HG03442 (cell line): ENCODE measurements around the gene ZNF492.

Source experiments
- ATAC-seq: cut with Tn5 transposase; IDR thresholded peaks from one replicate; pipeline ENCODE4 v1.9.1; 2021; ENCODE audit warnings: mild to moderate bottlenecking, moderate library complexity; ENCODE audit not compliant: unreplicated experiment

Gene ZNF492

DNA sequence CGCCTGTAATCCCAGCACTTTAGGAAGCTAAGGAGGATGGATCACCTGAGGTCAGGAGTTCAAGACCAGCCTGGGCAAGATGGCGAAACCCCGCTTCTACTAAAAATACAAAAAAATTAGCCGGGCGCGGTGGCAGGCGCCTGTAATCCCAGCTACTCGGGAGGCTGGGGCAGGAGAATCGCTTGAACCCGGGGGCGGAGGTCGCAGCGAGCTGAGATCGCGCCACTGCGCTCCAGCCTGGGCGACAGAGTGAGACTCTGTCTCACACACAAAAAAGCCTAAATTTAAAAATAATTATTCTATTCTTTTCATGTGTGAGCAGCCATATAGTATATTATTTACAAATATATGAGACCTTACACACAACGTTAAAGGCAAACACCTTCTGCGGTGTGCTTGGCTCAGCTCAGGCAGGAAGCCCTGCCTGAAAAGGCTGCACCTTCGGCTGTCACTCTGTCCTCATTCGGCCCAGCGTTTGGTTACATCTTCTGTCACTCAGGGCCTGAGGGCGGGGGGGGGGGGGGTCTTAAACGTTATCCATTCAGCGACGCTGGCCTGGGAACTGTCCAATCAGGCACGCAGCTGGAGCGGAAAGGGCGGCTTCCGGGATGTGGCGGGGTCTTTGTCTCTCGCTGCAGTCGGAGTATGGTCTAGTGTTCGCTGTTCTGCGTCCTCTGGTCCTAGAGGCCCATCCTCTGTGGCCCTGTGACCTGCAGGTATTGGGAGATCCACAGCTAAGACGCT, at the start of gene ZNF492:
Gene ZNF492 (plus strand): TSS at position 619 of the 744 bp plus-strand sequence. CDS start 19,076 bp downstream, outside the sequence.
- ATAC-seq, result peak; percentile 71

DNA sequence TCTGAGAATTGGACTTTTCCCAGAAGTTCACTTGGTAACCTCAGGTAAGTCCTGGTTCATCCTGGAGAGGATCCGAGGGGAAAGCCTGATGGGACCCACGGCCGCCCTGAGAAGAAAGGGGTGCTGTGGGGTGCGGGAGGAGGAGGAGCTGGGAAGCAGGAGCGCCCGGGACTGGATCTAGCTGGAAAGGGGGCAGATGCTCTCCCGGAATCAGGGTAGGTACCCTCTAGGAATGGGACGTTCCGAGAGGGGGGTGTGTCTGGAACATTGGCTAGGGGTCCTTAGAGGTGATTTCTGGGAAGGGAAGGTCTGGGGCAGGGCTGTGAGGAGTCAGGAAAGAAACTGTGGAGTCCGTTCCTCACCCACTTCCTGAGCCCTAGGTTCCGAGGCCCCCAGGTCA, 38.7 kb upstream of the ZNF492 start:
- ATAC-seq, result no peak

GRCh38 chr19:22595918-22596341, 38.2 kb upstream of the ZNF492 start:
- no peak for ATAC-seq

DNA sequence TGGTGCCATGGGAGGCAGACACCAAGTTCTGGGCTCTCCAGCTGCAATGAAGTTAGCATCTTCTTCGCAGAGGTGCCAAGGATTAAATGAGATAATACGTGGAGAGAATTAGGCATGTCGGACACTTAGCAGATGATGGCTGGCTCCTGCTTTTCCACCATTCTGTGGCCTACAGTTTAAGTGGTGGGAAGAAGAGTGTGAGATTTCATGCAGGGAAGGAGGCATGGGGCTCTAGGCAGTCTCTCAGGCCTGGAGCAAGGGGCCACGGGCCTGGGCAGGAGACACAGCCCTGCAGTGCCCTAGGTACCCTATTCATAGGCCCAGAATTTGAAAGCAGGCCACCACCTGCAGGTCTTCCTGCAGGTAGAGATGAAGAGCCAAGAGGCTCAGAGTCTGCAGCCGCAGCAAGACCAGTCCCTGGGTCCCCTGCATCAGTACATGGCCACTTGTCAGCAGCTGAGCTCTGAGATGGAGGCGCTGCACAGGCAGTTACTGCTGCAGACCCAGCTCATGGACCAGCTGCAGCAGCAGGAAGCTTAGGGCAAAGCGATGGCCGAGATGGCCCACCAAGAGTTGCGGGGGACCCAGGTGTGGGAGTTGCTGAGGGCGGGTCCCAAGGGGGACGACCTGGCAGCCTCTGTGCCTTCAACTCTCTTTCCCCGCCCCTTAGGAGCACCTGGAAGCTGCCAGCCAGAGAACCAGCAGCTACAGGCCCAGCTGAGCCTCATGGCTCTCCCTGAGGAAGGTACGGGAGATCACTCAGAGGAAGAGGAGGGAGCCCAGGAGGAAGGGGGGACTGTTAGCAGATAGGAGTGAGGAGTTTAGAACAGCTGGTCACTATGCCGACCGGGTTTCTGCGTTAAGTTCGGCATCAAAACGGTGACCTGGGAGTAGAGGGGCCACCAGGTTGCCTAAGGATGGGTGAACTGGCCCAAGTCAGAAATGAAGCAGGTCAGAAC, 33.2 kb upstream of the ZNF492 start:
- ATAC-seq, result no peak

DNA sequence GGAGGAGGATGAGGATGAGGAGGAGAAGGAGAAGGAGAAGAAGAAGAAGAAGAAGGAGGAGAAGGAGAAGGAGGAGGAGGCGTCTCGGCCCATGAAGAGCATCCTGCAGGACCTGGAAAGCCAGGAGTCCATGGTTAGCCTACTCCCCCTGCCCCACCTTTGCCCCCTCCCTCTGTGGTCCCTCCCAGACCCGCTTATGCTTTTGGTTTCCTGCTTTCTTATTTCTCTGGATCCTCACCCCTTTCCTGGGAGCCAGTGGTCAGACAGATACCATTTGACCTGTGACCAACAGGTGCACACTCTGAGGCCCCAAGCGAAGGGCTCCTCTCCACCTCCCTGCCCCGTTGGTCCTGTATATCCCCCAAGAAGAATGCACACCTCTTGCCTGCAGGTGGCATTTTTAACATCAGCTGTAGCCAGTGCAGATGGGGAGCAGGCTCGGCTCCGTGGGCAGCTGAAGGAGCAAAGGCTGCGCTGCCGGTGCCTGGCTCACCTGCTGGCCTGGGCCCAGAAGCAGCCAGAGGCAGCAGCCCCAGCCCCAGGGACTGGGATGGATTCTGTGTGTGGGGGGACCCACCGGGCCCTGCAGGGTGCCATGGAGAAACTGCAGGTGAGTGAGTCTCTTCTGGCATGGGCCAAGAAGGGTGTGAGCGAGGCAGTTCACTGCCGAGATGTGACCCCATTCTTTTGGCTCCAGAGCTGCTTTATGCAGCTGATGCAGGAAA, 32.1 kb upstream of the ZNF492 start:
- no peak for ATAC-seq

DNA sequence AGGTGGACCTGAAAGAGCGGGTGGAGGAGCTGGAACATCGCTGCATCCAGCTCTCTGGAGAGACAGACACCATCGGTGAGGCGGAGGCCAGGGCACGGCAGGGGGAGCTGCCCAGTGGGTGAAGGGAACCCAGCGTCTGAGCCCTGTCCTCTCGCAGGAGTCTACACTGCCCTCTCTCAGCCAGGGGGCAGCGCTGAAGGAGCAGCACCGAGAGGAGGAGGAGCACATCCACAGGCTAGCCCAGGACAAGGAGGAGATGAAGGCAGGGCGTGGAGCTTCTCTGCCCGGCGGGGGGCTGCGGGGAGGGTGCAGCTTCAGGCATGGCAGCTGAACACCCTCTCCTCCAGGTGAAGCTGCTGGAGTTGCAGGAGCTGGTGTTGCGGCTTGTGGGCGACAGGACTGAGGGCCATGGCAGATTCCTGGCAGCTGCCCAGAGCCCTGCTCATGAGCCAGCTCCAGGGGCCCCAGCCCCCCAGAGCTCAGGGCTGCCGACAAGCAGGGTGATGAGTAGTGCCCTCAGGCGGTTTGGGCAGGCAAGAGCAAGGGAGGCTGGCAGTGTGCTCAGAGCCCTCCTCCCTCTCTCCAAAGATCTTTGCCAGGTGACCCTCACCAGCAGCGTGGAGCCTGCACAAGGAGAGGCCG, 31.4 kb upstream of the ZNF492 start:
- ATAC-seq, result no peak

DNA sequence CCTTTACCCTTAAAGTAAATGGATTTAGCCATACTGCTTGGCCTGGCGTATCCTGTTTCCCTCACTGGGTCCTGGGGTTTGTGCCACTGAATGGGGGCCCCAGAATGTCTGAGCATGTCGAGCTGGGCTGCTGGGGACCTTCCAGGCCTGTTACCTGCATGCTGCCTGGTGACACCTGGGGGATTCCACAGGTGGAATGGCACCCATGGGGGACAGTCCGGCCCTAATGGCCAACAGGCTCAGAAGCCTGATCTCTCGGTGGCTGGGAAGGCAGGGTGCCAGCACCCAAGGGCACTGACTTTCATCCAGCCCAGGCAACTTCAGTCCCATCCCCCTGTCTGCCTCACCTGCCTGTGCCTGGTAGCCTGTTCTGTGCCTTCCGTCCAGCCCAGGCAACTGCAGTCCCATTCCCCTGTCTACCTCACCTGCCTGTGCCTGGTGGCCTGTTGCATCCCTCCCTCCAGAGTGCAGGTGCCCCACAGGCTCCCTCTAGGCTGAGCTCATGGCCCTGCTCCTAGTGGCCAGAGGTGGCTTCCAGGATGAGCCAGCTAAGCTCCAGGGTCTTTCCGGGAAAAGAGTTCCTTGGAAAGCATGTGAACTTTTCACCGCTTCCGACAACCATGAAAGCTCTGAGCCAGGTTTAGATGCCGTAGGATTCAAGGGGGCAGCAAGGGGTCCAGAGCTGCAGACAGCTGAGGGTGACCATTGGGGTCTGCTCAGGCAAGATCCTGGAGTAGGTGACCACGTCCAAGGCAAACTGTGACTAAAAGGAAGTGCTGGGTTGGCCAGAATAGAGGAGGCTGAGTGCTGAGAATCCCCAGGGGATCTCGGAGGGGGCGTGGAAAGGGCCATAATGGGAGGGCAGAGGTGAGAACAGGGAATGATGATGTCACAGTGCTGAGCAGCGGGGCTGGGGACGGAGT, 30.3 kb upstream of the ZNF492 start:
- no peak for ATAC-seq

- ATAC-seq, result no peak
Measured at GRCh38 chr19:22604571-22605274, 29.4 kb upstream of the ZNF492 start.

DNA sequence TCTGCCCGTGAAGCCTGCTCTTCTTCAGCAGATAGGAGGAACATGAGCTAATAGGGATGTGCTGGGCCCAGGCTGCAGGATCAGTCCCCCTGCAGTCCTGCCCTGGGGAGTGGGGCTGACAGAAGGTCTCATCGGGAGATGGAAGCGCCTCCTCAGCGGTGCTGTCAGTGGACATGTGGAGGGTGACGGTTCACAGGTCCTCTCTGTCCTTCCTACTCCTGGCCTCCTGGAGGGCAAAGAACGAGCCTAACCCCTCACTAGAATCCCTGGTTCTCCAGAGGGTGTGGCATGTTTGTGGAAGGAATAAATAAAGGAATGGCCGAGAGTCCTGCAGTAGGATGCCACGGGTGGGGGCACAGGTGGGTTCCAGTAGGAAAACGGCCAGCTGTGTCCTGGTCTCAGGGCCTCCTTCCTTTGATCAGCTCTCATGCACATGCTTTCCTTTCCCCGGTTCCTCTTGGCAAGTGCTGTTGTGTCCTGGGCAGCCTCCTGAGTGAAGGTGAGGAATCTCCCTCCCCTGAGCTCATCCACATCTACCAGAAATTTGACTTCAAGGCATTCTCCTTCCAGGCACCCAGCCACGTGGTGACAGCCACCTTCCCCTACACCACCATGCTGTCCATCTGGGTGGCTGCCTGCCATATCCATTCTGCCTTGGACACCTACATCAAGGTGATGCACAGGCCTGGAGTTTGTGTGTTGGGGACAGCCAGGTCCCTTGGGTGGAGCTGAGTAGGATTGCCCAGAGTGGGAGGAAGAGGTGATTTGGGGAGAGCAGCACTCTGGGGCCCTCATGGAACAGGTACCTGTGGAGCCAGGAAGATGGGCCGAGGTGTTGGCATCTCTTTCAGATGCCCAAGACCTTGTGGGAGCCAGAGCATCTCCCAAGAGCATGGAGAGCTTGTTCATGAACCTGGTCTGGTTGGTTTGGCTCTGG, 28.6 kb upstream of the ZNF492 start:
- no peak for ATAC-seq

GRCh38 chr19:22606212-22606553, 27.9 kb upstream of the ZNF492 start:
- no peak for ATAC-seq

DNA sequence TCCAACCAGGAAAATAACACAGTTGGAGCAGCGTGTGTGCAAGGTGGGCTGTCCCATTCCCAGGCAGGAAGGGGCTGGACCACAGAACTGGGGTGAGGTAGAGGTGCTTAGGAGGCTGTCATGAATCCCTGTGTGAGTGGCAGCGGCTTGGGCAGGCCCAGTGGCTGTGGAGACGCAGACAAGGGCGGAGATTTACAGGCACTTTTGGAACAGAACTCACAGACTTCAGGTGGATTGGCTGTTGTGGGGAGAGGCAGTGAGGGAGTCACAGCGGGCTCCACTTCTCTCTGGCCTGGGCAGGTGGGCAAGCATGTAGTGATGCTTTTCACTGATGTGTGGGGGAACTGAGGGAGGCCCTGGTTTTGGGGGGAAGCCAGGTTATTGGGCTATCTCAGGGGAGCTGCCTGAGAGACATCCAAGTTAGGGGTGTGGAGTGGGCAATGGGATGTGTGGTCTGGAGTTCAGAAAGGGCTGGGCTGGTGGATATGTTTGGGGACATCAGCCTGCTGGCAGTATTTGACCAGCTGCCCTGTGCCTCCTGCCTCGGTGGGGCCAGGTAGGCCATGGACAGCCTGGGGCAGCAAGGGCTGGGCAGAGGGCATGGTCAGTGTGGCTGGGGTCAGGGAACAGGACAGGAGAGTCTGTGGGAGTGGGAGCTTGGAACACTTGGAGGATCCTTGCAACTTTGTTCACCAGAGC, 27.0 kb upstream of the ZNF492 start:
- no peak for ATAC-seq

DNA sequence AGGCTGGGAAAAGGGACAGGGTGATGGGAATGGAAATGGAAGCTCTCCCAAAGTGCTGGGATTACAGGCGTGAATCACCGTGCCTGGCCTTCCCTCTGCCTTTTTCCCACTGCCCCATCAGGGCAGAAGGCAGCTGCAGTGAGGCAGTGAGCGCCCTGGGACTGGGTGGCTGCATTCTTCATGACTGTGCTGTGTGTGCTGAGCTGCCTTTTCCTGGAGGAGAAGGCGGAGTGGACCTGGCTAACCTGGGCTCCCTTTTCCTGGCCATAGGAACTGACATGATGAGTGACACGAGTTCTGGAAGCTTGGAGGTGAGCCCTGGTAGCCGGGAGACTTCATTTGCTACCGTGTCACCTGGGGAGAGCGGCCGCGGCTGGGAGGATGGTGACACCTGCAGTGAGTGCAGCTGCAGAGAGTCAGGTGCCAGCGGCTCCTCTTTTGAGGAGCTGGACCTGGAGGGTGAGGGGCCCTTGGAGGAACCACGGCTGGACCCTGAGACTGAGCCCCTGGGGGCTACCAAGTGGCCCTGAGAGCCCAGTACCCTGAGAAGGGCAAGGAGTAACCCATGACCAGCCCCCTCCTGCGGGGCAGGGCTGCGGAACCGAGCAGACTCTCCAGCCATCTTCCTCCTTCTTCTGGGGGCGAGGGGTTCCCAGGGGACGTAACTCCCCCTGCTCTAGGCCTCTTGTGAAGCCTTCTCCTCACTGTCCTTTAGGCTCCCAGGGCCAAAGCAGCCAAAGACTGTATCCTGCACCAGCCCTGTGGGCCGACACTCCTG, 26.3 kb upstream of the ZNF492 start:
- no peak for ATAC-seq

DNA sequence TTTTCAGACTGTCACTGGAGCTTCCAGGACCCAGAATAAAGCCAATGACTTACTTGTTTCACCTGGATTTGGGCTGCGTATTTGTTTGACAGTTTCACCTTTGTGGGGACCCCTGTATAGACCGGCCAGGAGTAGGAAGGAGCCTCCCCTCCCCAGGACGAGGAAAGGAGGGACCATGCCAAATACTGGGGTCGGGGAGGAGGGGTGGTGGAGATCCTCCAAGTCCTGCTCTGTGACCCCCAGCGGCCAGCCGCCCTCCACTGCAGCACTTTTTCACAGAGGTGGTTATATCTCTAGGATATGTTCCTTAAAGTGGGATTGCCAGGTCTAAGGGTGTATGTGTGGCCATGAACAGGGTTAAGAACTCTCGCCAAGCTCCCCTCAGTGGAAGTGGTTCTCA, 25.7 kb upstream of the ZNF492 start:
- no peak for ATAC-seq

GRCh38 chr19:22609630-22610029, 24.5 kb upstream of the ZNF492 start:
- ATAC-seq, result no peak

DNA sequence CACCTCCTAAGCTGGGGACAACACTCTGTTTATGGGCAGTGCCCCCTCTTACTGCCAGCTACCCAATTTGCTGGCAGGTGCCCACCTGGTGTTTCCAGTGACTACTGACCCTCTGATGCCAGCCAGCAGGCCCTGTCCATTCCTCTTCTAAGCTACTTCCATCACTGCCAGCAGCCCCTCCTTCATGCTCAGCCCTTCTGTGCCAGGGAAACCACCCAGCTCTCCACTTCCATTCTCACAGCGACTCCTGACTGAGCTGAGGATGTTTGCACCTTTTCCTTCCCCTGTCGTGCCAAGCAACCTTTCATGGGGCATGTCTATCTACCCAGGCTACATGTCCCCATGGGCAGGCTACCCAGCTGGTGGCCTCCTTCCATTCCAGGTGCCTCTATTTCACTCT, 24.0 kb upstream of the ZNF492 start:
- no peak for ATAC-seq

- no peak for ATAC-seq
Measured at GRCh38 chr19:22612316-22612715, 21.8 kb upstream of the ZNF492 start.

DNA sequence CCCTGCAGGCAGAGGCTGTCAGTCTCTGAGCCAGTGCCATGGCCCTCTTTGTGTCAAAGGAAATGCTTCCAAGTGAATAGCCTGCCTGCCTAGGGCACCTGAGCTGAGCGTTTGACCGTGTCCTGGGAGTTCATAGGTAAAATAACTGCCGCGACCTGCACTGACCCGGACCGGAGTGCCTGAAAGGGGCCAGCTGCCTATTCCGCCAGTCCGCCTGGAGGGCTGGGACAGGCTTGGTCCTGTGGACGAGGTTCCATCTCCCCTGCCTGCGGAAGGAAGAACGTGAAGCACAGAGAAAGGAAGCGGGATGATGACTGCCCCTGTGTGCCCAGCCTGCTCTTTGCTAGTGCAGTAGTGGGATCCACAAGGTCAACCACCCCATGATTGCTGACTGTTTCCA, 17.5 kb upstream of the ZNF492 start:
- ATAC-seq, result no peak
